DOHH2 (cell line): ENCODE measurements around the gene ARHGEF26.

Source experiments
- H3F3A ChIP-seq: fragments of 200-600 bp; sonication (generic), shearing (Covaris generic); 2 replicates; pipeline ENCODE4 v1.6.0; 2016; ENCODE audit warnings: antibody characterized with exemption, mild to moderate bottlenecking; ENCODE audit not compliant: control insufficient read depth, insufficient read depth
- H3K27ac ChIP-seq: fragments of 200-600 bp; sonication (generic); 2 replicates; pipeline ENCODE4 v1.5.1; 2014; ENCODE audit warnings: low read depth, mild to moderate bottlenecking, low read length, moderate library complexity
- H3K27me3 ChIP-seq: fragments of 200-600 bp; sonication (generic); 2 replicates; pipeline ENCODE4 v1.6.1; 2014; ENCODE audit warnings: mild to moderate bottlenecking, low read length, mixed read lengths; ENCODE audit not compliant: control insufficient read depth
- H3K36me3 ChIP-seq: fragments of 200-600 bp; sonication (generic); 2 replicates; pipeline ENCODE4 v1.6.1; 2014; ENCODE audit warnings: mild to moderate bottlenecking, low read length, moderate library complexity, mixed read lengths; ENCODE audit not compliant: control insufficient read depth
- H3K4me1 ChIP-seq: fragments of 200-600 bp; sonication (generic); 2 replicates; pipeline ENCODE4 v1.6.1; 2014; ENCODE audit warnings: mild to moderate bottlenecking, low read length, mixed read lengths; ENCODE audit not compliant: control insufficient read depth
- H3K4me2 ChIP-seq: fragments of 200-600 bp; sonication (generic); 2 replicates; pipeline ENCODE4 v1.6.0; 2014; ENCODE audit warnings: mild to moderate bottlenecking, low read length, moderate library complexity
- H3K4me3 ChIP-seq: fragments of 200-600 bp; sonication (generic); 2 replicates; pipeline ENCODE4 v1.5.1; 2014; ENCODE audit warnings: mild to moderate bottlenecking, low read length, mixed read lengths
- H3K79me2 ChIP-seq: fragments of 200-600 bp; sonication (generic); 2 replicates; pipeline ENCODE4 v1.6.1; 2014; ENCODE audit warnings: mild to moderate bottlenecking, low read length, mixed read lengths; ENCODE audit not compliant: control insufficient read depth
- H3K9me2 ChIP-seq: fragments of 200-600 bp; sonication (generic); replicated peaks from 2 replicates; pipeline ENCODE4 v1.6.1; 2014; ENCODE audit warnings: mild to moderate bottlenecking, low read length, mixed read lengths; ENCODE audit not compliant: control insufficient read depth
- H3K9me3 ChIP-seq: fragments of 200-600 bp; sonication (generic); 2 replicates; pipeline ENCODE4 v1.6.1; 2014; ENCODE audit warnings: antibody characterized with exemption, low read length, mixed read lengths; ENCODE audit not compliant: control insufficient read depth, insufficient read depth
- H4K20me1 ChIP-seq: fragments of 200-600 bp; sonication (generic); 2 replicates; pipeline ENCODE4 v1.6.0; 2014; ENCODE audit warnings: low read depth, mild to moderate bottlenecking, antibody characterized with exemption, low read length, moderate library complexity; ENCODE audit not compliant: control insufficient read depth, insufficient read depth
- EZH2phosphoT487 ChIP-seq: fragments of 200-600 bp; sonication (generic); IDR thresholded peaks from 2 replicates; pipeline ENCODE4 v1.6.1; 2017; ENCODE audit warnings: borderline replicate concordance, mild to moderate bottlenecking, antibody characterized with exemption, low read length, moderate library complexity, mixed read lengths
- TF ChIP-seq, protein P1 (sequence below): fragments of 200-600 bp; sonication (generic); IDR thresholded peaks from one replicate; pipeline ENCODE4 v1.5.1; 2014; ENCODE audit warnings: antibody characterized with exemption, mild to moderate bottlenecking, low read depth, low read length; ENCODE audit not compliant: poor library complexity, severe bottlenecking

ARHGEF26 gene

DNA sequence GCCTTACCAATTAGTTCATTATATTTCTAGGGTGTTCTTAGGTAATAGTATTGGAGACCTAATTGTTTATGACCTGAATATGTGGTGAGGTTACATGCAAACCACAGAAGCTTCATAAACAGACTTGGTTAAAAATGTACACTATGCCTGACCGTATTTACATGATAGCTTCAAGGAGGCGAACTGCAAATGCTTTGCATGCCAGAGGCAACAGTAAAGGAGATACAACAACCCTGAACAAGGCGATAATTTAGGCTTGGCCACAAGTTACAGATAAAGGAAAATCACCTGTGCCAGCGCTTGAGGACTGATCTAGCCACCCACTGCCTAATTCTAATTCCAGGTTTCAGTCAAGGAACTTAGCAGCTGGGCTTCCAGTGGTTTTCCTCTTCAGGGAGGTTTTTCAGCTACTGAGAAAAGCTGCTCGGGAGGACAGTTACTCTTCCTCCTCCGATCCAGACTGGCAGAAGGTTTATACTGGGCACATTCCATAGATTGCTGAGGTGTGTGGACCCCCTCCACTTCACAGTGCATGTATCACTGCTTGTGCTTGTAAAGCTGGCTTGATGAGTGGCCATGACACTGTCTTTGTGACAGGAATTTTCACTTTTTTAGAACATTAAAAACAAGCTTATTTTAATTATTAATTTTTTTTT, 107.5 kb downstream of the ARHGEF26 start:
- Histone ChIP-seq H3K4me3 (no peak overlapping the region), H3K79me2 (no peaks in the 10 kb centered on the region), H3K36me3 (no peaks in the 10 kb centered on the region), H3K4me1 (no peaks in the 10 kb centered on the region), H3K9me2 (no peaks in the 10 kb centered on the region), H3K27me3 (peaks cover 5% of the 10 kb centered on the region; the same call in 1 of the 2 replicates), H3F3A (no peaks in the 10 kb centered on the region), H3K4me2 (no peak overlapping the region), H3K27ac (no peak overlapping the region), H4K20me1 (no peaks in the 10 kb centered on the region), H3K9me3 (no peaks in the 10 kb centered on the region)
- TF ChIP-seq, protein P1, sequence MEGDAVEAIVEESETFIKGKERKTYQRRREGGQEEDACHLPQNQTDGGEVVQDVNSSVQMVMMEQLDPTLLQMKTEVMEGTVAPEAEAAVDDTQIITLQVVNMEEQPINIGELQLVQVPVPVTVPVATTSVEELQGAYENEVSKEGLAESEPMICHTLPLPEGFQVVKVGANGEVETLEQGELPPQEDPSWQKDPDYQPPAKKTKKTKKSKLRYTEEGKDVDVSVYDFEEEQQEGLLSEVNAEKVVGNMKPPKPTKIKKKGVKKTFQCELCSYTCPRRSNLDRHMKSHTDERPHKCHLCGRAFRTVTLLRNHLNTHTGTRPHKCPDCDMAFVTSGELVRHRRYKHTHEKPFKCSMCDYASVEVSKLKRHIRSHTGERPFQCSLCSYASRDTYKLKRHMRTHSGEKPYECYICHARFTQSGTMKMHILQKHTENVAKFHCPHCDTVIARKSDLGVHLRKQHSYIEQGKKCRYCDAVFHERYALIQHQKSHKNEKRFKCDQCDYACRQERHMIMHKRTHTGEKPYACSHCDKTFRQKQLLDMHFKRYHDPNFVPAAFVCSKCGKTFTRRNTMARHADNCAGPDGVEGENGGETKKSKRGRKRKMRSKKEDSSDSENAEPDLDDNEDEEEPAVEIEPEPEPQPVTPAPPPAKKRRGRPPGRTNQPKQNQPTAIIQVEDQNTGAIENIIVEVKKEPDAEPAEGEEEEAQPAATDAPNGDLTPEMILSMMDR: no peak
- TF ChIP-seq EZH2phosphoT487: no peak

DNA sequence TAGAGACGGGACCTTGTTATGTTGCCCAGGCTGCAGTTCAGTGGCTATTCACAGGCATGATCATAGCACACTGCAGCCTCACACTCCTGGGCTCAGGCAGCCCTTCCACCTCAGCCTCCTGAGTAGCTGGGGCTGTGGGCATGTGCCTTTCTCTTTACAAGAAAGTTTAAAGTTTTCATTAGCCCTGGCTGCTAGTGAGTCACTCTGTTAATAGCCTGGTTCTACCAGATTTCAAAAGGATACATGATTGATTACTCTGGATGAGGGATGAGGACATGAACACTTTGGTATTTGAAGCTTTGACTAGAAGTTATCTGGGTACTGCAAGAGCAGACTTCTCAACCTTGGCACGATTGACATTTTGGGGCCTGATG, 108.0 kb downstream of the ARHGEF26 start:
- no peaks in the 10 kb centered on the region for H4K20me1 ChIP-seq
- no peaks in the 10 kb centered on the region for H3F3A ChIP-seq
- no peak for TF ChIP-seq EZH2phosphoT487
- TF ChIP-seq, protein P1: no peak
- no peaks in the 10 kb centered on the region for H3K4me1 ChIP-seq
- H3K27me3 ChIP-seq: peaks cover 5% of the 10 kb centered on the region; the same call in 1 of the 2 replicates
- no peaks in the 10 kb centered on the region for H3K9me3 ChIP-seq
- H3K27ac ChIP-seq: no peak overlapping the region
- no peaks in the 10 kb centered on the region for H3K79me2 ChIP-seq
- no peaks in the 10 kb centered on the region for H3K9me2 ChIP-seq
- no peak overlapping the region for H3K4me3 ChIP-seq
- H3K36me3 ChIP-seq: no peaks in the 10 kb centered on the region
- no peak overlapping the region for H3K4me2 ChIP-seq

DNA sequence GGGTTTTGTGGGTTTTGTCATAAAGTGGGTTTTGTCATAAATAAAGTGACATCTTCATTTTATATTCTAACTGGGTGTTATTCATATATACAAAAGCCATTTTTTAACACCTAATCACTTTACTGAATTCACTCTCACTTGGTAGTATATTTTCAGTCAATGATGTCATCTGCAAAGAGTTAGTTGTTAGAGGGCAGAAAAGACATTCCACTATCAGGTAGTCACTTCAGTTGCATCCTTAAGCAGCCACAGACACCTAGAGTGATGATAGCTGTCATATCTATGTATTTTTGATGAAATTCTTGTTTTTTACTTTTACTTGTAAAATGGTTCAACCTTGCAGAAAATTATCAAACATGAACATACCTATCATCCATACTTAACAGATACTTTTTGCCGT, 114.1 kb downstream of the ARHGEF26 start:
- Histone ChIP-seq H3K4me1 (no peaks in the 10 kb centered on the region), H3K4me2 (no peak overlapping the region), H3K27me3 (no peaks in the 10 kb centered on the region), H3K9me3 (no peaks in the 10 kb centered on the region), H3F3A (no peaks in the 10 kb centered on the region), H3K4me3 (no peak overlapping the region), H3K36me3 (no peaks in the 10 kb centered on the region), H3K9me2 (no peaks in the 10 kb centered on the region), H4K20me1 (no peaks in the 10 kb centered on the region), H3K27ac (no peak overlapping the region), H3K79me2 (no peaks in the 10 kb centered on the region)
- no peak for TF ChIP-seq EZH2phosphoT487
- TF ChIP-seq, protein P1: no peak
